MM.1S (cell line): ENCODE measurements around the gene HELZ.

ENCODE experiments used
- DNase-seq: peaks from one replicate; pipeline ENCODE4 v3.0.0-alpha.2; 2015
- H2AFZ ChIP-seq: fragments of 300-600 bp; sonication (generic); 2 replicates; pipeline ENCODE4 v1.6.0; 2016; ENCODE audit warnings: antibody characterized with exemption, low read length
- H3F3A ChIP-seq: fragments of 300-600 bp; sonication (generic); 2 replicates; pipeline ENCODE4 v1.6.1; 2016; ENCODE audit warnings: mild to moderate bottlenecking, antibody characterized with exemption, low read length, moderate library complexity, mixed read lengths; ENCODE audit not compliant: insufficient read depth
- H3K27ac ChIP-seq: fragments of 300-600 bp; sonication (generic); 2 replicates; pipeline ENCODE4 v1.5.1; 2016; ENCODE audit warnings: mild to moderate bottlenecking, low read length
- H3K27me3 ChIP-seq: fragments of 300-600 bp; sonication (generic); replicated peaks from 2 replicates; pipeline ENCODE4 v1.6.0; 2016; ENCODE audit warnings: low read length; ENCODE audit not compliant: insufficient read depth
- H3K36me3 ChIP-seq: fragments of 300-600 bp; sonication (generic); replicated peaks from 2 replicates; pipeline ENCODE4 v1.6.1; 2016; ENCODE audit warnings: mild to moderate bottlenecking, low read length, mixed read lengths; ENCODE audit not compliant: insufficient read depth
- H3K4me1 ChIP-seq: fragments of 300-600 bp; sonication (generic); 2 replicates; pipeline ENCODE4 v1.6.1; 2016; ENCODE audit warnings: low read length, mixed read lengths
- H3K4me2 ChIP-seq: fragments of 300-600 bp; sonication (generic); 2 replicates; pipeline ENCODE4 v1.6.0; 2016; ENCODE audit warnings: low read depth, low read length
- H3K4me3 ChIP-seq: fragments of 300-600 bp; sonication (generic); 2 replicates; pipeline ENCODE4 v1.5.1; 2016; ENCODE audit warnings: low read length, mixed read lengths
- H3K79me2 ChIP-seq: fragments of 300-600 bp; sonication (generic); 2 replicates; pipeline ENCODE4 v1.6.1; 2016; ENCODE audit warnings: mixed run types, low read length, mixed read lengths
- H3K9ac ChIP-seq: fragments of 300-600 bp; sonication (generic); 2 replicates; pipeline ENCODE4 v1.6.1; 2016; ENCODE audit warnings: low read length, mixed read lengths
- H3K9me2 ChIP-seq: fragments of 300-600 bp; sonication (generic); replicated peaks from 2 replicates; pipeline ENCODE4 v1.6.1; 2016; ENCODE audit warnings: mild to moderate bottlenecking, low read length, mixed read lengths; ENCODE audit not compliant: insufficient read depth
- H3K9me3 ChIP-seq: fragments of 300-600 bp; sonication (generic); replicated peaks from 2 replicates; pipeline ENCODE4 v1.6.1; 2016; ENCODE audit warnings: mild to moderate bottlenecking, low read length, mixed read lengths; ENCODE audit not compliant: insufficient read depth
- H4K20me1 ChIP-seq: fragments of 300-600 bp; sonication (generic); 2 replicates; pipeline ENCODE4 v1.6.1; 2016; ENCODE audit warnings: mild to moderate bottlenecking, low read length, moderate library complexity, mixed read lengths; ENCODE audit not compliant: insufficient read depth
- EZH2 ChIP-seq: fragments of 300-600 bp; sonication (generic); optimal IDR thresholded peaks from 2 replicates; pipeline ENCODE3; 2017; ENCODE audit warnings: low read depth, mild to moderate bottlenecking, antibody characterized with exemption, low read length, mixed read lengths
- EZH2phosphoT487 ChIP-seq: fragments of 300-600 bp; sonication (generic); IDR thresholded peaks from 2 replicates; pipeline ENCODE4 v1.6.1; 2018; ENCODE audit warnings: antibody characterized with exemption, low read length
- TF ChIP-seq, protein P1 (sequence below): fragments of 300-600 bp; sonication (generic); IDR thresholded peaks from 2 replicates; pipeline ENCODE4 v1.5.1; 2016; ENCODE audit warnings: antibody characterized with exemption, low read length, mixed read lengths

The HELZ gene

DNA sequence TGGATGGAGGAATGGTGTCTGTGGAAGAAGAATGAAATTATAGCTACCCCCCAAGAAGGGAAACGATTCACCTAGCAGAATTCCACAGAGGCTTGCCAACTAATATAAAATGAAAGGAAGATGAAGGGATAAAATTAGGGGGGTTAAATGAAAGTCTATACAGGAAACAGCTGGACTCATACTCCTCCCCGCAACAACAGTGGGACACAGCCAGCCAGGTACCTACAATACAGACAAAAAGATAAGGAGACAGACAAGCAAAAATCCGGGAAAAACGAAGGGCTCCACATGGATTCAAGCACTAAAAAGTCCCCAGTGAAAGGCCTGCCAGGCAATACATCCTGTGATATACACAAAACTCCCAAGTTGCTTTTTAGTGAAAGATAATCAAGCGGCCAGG lies 152.7 kb downstream of the HELZ start:
- Histone ChIP-seq H3K36me3 (no peaks in the 10 kb centered on the region), H3F3A (no peaks in the 10 kb centered on the region), H3K4me3 (no peak overlapping the region), H3K9me3 (no peaks in the 10 kb centered on the region), H4K20me1 (no peaks in the 10 kb centered on the region), H2AFZ (no peak overlapping the region), H3K4me2 (no peak overlapping the region), H3K79me2 (peaks cover 10% of the 10 kb centered on the region), H3K9me2 (no peaks in the 10 kb centered on the region), H3K9ac (no peak overlapping the region), H3K4me1 (no peaks in the 10 kb centered on the region), H3K27me3 (no peaks in the 10 kb centered on the region), H3K27ac (no peak overlapping the region)
- no peak for TF ChIP-seq EZH2
- TF ChIP-seq, protein P1, sequence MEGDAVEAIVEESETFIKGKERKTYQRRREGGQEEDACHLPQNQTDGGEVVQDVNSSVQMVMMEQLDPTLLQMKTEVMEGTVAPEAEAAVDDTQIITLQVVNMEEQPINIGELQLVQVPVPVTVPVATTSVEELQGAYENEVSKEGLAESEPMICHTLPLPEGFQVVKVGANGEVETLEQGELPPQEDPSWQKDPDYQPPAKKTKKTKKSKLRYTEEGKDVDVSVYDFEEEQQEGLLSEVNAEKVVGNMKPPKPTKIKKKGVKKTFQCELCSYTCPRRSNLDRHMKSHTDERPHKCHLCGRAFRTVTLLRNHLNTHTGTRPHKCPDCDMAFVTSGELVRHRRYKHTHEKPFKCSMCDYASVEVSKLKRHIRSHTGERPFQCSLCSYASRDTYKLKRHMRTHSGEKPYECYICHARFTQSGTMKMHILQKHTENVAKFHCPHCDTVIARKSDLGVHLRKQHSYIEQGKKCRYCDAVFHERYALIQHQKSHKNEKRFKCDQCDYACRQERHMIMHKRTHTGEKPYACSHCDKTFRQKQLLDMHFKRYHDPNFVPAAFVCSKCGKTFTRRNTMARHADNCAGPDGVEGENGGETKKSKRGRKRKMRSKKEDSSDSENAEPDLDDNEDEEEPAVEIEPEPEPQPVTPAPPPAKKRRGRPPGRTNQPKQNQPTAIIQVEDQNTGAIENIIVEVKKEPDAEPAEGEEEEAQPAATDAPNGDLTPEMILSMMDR = no peak
- TF ChIP-seq EZH2phosphoT487 = no peak
- no peak for DNase-seq

DNA sequence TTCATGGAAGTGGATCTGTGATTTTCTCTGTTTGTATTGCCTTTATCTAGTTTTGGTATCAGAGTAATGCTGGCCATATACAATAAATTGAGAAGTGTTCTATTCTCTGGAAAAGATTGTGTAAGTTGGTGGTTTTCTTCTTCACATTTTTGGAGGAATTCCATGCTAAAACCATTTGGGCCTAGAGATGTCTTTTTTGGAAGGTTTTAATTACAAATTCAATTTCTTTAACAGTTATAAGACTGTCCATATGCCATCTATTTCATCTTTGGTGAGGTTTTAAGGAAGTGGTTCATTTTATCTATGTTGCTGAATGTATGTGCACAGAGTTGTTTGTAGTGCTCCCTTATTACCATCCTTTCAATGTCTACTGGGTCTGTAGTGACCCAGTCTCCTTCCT lies 154.7 kb downstream of the HELZ start:
- Histone ChIP-seq H3K27me3 (no peaks in the 10 kb centered on the region), H3K4me3 (no peak overlapping the region), H3K79me2 (0 out of 2 replicates have a peak, but pooled peaks cover 6% of the 10 kb centered on the region), H3K4me2 (no peak overlapping the region), H3K27ac (no peak overlapping the region), H3K9ac (no peak overlapping the region), H3F3A (no peaks in the 10 kb centered on the region), H3K36me3 (no peaks in the 10 kb centered on the region), H4K20me1 (no peaks in the 10 kb centered on the region), H3K9me2 (no peaks in the 10 kb centered on the region), H3K9me3 (no peaks in the 10 kb centered on the region), H2AFZ (no peak overlapping the region), H3K4me1 (no peaks in the 10 kb centered on the region)
- no peak for DNase-seq
- TF ChIP-seq EZH2phosphoT487 (no peak), EZH2 (no peak)
- TF ChIP-seq, protein P1 = no peak

DNA sequence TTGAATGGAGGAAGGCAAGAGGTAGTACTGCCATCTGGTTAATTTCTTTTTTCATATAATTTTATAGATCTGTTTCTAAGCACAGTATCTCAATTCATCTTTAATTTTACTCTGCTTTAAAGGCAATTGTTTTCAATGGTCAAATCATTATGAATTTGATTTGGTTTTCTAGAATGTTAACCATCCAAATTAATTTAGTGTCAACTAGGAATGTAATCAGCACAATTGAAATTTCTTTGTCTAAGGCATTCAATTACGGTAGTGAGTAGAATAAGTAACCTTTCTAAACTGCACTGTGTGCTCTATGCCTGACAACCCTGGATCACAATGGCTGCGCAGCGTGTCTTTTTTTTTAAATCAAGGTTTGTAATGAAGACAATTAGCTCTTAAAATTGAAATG lies 156.4 kb downstream of the HELZ start:
- H3K9me3 ChIP-seq = no peaks in the 10 kb centered on the region
- no peak overlapping the region for H3K4me2 ChIP-seq
- no peak for DNase-seq
- H3K9me2 ChIP-seq = no peaks in the 10 kb centered on the region
- no peak overlapping the region for H3K27ac ChIP-seq
- no peak overlapping the region for H2AFZ ChIP-seq
- no peaks in the 10 kb centered on the region for H3K27me3 ChIP-seq
- H3K79me2 ChIP-seq = no peaks in the 10 kb centered on the region
- TF ChIP-seq, protein P1 = no peak
- TF ChIP-seq EZH2phosphoT487 (no peak), EZH2 (no peak)
- H4K20me1 ChIP-seq = no peaks in the 10 kb centered on the region
- H3K36me3 ChIP-seq = no peaks in the 10 kb centered on the region
- no peak overlapping the region for H3K4me3 ChIP-seq
- H3F3A ChIP-seq = no peaks in the 10 kb centered on the region
- H3K4me1 ChIP-seq = peaks cover 5% of the 10 kb centered on the region
- H3K9ac ChIP-seq = no peak overlapping the region
